ENCODE results near the gene PDGFA.

The PDGFA gene

GRCh38 chr7:475425-475728 lies 44.3 kb downstream of the PDGFA start:
- H3K4me3 ChIP-seq (ENCODE audit: low read depth, low read length) = no peak overlapping the region
- TF ChIP-seq, protein P1, sequence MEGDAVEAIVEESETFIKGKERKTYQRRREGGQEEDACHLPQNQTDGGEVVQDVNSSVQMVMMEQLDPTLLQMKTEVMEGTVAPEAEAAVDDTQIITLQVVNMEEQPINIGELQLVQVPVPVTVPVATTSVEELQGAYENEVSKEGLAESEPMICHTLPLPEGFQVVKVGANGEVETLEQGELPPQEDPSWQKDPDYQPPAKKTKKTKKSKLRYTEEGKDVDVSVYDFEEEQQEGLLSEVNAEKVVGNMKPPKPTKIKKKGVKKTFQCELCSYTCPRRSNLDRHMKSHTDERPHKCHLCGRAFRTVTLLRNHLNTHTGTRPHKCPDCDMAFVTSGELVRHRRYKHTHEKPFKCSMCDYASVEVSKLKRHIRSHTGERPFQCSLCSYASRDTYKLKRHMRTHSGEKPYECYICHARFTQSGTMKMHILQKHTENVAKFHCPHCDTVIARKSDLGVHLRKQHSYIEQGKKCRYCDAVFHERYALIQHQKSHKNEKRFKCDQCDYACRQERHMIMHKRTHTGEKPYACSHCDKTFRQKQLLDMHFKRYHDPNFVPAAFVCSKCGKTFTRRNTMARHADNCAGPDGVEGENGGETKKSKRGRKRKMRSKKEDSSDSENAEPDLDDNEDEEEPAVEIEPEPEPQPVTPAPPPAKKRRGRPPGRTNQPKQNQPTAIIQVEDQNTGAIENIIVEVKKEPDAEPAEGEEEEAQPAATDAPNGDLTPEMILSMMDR (IDR thresholded peaks at IDR 0.05; ENCODE audit: control insufficient read depth, extremely low read depth, insufficient read depth) = no peak
- no peak for DNase-seq (ENCODE audit: low read depth)

GRCh38 chr7:474605-475424 lies 44.8 kb downstream of the PDGFA start:
- H3K4me3 ChIP-seq (ENCODE audit: low read depth, low read length) = no peak overlapping the region
- DNase-seq (ENCODE audit: low read depth) = no peak
- TF ChIP-seq, protein P1 (IDR thresholded peaks at IDR 0.05; ENCODE audit: control insufficient read depth, extremely low read depth, insufficient read depth) = no peak

- no peak for DNase-seq (ENCODE audit: low read depth)
- H3K4me3 ChIP-seq (ENCODE audit: low read depth, low read length) = no peak overlapping the region
- TF ChIP-seq, protein P1 (IDR thresholded peaks at IDR 0.05; ENCODE audit: control insufficient read depth, extremely low read depth, insufficient read depth) = no peak
These were observed 45.6 kb downstream of the PDGFA start for GRCh38 chr7:473870-474604.

GRCh38 chr7:473211-473734 lies 46.4 kb downstream of the PDGFA start:
- TF ChIP-seq, protein P1 (IDR thresholded peaks at IDR 0.05; ENCODE audit: control insufficient read depth, extremely low read depth, insufficient read depth) = no peak
- no peak overlapping the region for H3K4me3 ChIP-seq (ENCODE audit: low read depth, low read length)
- no peak for DNase-seq (ENCODE audit: low read depth)

DNA sequence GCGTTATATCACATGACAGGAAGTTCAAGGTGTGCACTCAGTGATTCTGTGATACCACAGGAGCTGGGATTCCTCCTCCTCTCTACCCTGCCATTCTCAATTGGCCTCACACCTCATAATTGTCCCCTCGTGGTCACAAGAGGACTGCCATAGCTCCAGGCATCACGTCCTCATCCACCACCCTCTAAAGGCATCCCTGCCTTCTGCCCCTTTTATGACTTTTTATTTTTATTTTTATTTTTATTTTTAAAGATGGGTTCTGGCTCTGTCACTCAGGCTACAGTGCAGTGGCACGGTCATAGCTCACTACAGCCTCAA lies 47.0 kb downstream of the PDGFA start:
- no peak for DNase-seq (ENCODE audit: low read depth)
- H3K4me3 ChIP-seq (ENCODE audit: low read depth, low read length) = no peak overlapping the region
- TF ChIP-seq, protein P1 (IDR thresholded peaks at IDR 0.05; ENCODE audit: control insufficient read depth, extremely low read depth, insufficient read depth) = no peak

DNA sequence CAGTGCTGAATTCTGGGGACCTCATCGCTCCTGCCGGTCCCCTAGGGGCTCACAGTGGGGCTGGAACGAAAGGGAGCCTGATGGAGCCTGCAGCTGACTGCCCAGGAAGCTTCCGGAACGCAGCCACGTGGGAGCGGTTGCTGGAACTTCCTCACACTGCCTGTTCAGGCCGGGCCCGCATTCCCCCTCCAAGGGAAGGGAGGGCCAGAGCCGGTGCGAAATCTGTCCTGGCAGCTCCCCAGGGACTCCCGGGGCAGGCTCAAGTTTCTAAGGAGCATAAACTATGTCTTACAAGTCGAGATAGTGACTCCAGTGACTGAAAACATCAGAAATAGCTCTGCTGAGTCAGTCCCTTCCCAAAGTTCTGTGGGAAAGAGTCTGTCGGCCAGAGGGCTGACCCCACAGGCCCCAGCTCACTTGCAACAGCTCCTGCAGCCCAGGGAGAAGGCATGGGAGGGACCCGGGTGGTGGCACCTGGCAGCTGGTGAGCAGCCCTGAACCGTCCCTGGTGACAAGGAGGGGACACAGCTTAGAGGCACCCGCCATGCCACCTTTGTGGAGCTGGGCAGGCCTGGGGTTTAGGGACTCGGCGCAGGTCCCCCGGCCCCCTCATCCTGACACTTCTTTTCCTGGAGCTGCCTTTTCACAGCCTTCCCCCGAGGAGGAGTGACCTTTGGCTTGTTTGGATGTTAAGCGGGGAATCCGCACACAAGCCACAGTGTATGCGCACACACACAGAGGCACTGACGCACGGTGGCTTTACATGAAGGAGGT lies 47.6 kb downstream of the PDGFA start:
- no peak overlapping the region for H3K4me3 ChIP-seq (ENCODE audit: low read depth, low read length)
- TF ChIP-seq, protein P1 (IDR thresholded peaks at IDR 0.05; ENCODE audit: control insufficient read depth, extremely low read depth, insufficient read depth) = no peak
- DNase-seq (ENCODE audit: low read depth) = no peak
